ENCODE data around the gene PLA2G12A. TPM values are rescaled to one million over a fixed set of nuclear protein-coding genes. Genes with fewer than 3 reads are reported as not detected.
"Not testable (repeated sequence)": the region's sequence is repeated elsewhere in the genome, so short reads cannot be mapped to it uniquely, and the experiment has no call there.

Gene PLA2G12A
- total RNA-seq, 2 experiments from 2014 or later: 15.7 to 16.4 TPM

DNA sequence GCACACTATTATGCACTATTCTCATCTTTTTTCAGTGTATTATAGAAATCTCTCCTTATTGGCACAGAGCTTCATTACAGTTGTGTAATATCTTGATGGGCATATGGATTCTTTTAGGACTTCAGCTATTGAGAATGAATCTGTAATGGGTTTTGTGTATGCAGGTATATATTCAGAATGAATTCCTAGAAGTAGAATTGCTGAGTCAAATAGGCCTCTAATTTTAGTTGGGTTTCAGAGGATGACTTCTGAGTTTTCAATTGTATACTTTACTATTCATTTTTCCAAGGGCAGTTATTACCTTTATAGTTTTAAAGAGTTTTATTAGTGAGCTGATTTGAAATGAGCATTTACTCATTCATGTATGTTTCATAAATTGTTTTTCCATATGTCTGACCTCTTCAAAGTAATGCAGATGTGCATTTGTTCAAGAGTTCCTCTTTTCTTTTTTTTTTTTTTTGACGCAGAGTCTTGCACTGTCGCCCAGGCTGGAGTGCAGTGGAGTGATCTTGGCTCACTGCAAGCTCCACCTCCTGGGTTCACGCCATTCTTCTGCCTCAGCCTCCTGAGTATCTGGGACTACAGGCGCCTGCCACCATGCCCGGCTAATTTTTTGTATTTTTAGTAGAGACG, 46.1 kb downstream of the PLA2G12A start:
- H3K27me3 Mint-ChIP-seq: no peaks in the 10 kb centered on the region
- no peak overlapping the region for H3K4me3 Mint-ChIP-seq
- no peak overlapping the region for H3K27ac Mint-ChIP-seq
- H3K9me3 Mint-ChIP-seq: no peaks in the 10 kb centered on the region
- POLR2A ChIA-PET: no interaction called here
- H3K36me3 Mint-ChIP-seq: peaks cover 56% of the 10 kb centered on the region
- peaks cover 18% of the 10 kb centered on the region for H3K4me1 Mint-ChIP-seq
- no peak for DNase-seq
- no peak for ATAC-seq (ENCODE audit: low read depth)

GRCh38 chr4:109682875-109683274, 47.0 kb downstream of the PLA2G12A start:
- Mint-ChIP-seq H3K9me3 (no peaks in the 10 kb centered on the region), H3K27ac (no peak overlapping the region), H3K4me1 (peaks cover 18% of the 10 kb centered on the region), H3K36me3 (peaks cover 57% of the 10 kb centered on the region), H3K27me3 (no peaks in the 10 kb centered on the region), H3K4me3 (no peak overlapping the region)
- POLR2A ChIA-PET: interaction anchor here (0.6 kb wide), 1 partner anchor 123 kb away, joined by 4 read pairs; the partner anchor contains the start of gene MCUB
- no peak for ATAC-seq (ENCODE audit: low read depth)
- DNase-seq: no peak

GRCh38 chr4:109678925-109679324, 50.9 kb downstream of the PLA2G12A start:
- H3K27me3 Mint-ChIP-seq; H3K9me3 Mint-ChIP-seq; ATAC-seq (ENCODE audit: low read depth); DNase-seq; H3K4me3 Mint-ChIP-seq; POLR2A ChIA-PET; H3K27ac Mint-ChIP-seq: not testable (repeated sequence)
- H3K36me3 Mint-ChIP-seq: peaks cover 57% of the 10 kb centered on the region
- H3K4me1 Mint-ChIP-seq: peaks cover 16% of the 10 kb centered on the region

DNA sequence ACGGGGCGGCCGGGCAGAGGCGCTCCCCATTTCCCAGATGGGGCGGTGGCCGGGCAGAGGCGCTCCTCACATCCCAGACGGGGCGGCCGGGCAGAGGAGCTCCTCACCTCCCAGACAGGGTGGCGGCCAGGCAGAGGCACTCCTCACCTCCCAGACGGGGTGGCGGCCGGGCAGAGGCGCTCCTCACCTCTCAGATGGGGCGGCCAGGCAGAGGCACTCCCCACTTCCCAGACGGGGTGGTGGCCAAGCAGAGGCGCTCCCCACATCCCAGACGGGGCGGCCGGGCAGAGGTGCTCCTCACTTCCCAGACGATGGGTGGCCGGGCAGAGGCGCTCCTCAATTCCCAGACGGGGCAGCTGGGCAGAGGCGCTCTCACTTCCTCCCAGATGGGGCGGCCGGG, 51.4 kb downstream of the PLA2G12A start:
- H3K27ac Mint-ChIP-seq; H3K9me3 Mint-ChIP-seq; ATAC-seq (ENCODE audit: low read depth); H3K4me3 Mint-ChIP-seq; POLR2A ChIA-PET; DNase-seq; H3K27me3 Mint-ChIP-seq: not testable (repeated sequence)
- Mint-ChIP-seq H3K4me1 (peaks cover 14% of the 10 kb centered on the region), H3K36me3 (peaks cover 59% of the 10 kb centered on the region)

DNA sequence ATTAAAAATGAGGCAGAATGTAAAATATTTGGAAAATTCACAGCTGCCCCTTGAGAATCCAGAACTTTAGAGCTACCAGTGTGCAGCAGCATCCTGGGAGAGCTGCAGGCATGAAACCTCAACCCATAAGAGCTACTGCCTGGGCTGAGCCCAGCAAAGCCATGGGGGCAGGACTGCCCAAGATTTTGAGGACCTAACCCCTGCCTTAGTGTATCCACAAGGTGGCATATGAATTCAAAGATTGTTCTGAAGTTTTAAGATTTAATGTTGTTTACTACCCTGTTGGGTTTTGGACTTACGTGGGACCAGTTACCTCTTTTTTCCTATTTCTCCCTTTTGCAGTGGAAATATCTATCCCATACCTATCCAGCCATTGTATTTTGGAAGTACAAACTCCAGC, 53.0 kb downstream of the PLA2G12A start:
- POLR2A ChIA-PET: no interaction called here
- H3K4me1 Mint-ChIP-seq: peaks cover under 1% of the 10 kb centered on the region
- no peak for DNase-seq

GRCh38 chr4:109675843-109676242, 54.0 kb downstream of the PLA2G12A start:
- POLR2A ChIA-PET: no interaction called here
- no peak overlapping the region for H3K4me3 Mint-ChIP-seq
- ATAC-seq (ENCODE audit: low read depth) (no peak), DNase-seq (no peak)
- H3K4me1 Mint-ChIP-seq: no peaks in the 10 kb centered on the region
- no peak overlapping the region for H3K27ac Mint-ChIP-seq
- H3K36me3 Mint-ChIP-seq: peaks cover 65% of the 10 kb centered on the region
- H3K27me3 Mint-ChIP-seq: no peaks in the 10 kb centered on the region
- peaks cover 15% of the 10 kb centered on the region for H3K9me3 Mint-ChIP-seq

More for the DNA sequence above, 53.0 kb downstream of the PLA2G12A start:
- peaks cover 5% of the 10 kb centered on the region for H3K9me3 Mint-ChIP-seq
- no peaks in the 10 kb centered on the region for H3K27me3 Mint-ChIP-seq
- ATAC-seq (ENCODE audit: low read depth): no peak
- no peak overlapping the region for H3K4me3 Mint-ChIP-seq
- peaks cover 63% of the 10 kb centered on the region for H3K36me3 Mint-ChIP-seq
- H3K27ac Mint-ChIP-seq: no peak overlapping the region

- no peaks in the 10 kb centered on the region for H3K27me3 Mint-ChIP-seq
- POLR2A ChIA-PET: no interaction called here
- H3K36me3 Mint-ChIP-seq: peaks cover 65% of the 10 kb centered on the region
- DNase-seq (no peak), ATAC-seq (ENCODE audit: low read depth) (no peak)
- no peak overlapping the region for H3K27ac Mint-ChIP-seq
- peaks cover 16% of the 10 kb centered on the region for H3K9me3 Mint-ChIP-seq
- no peak overlapping the region for H3K4me3 Mint-ChIP-seq
- no peaks in the 10 kb centered on the region for H3K4me1 Mint-ChIP-seq
Observed at GRCh38 chr4:109675181-109675580, 54.7 kb downstream of the PLA2G12A start.

GRCh38 chr4:109673303-109673702, 56.6 kb downstream of the PLA2G12A start:
- Mint-ChIP-seq H3K4me3 (no peak overlapping the region), H3K27ac (no peak overlapping the region), H3K36me3 (peaks cover 69% of the 10 kb centered on the region), H3K27me3 (no peaks in the 10 kb centered on the region), H3K4me1 (peaks cover 4% of the 10 kb centered on the region), H3K9me3 (peaks cover 16% of the 10 kb centered on the region)
- DNase-seq: no peak
- POLR2A ChIA-PET: interaction anchor here (0.6 kb wide), 1 partner anchor 9 kb away, joined by 3 read pairs; no protein-coding TSS in a partner anchor
- no peak for ATAC-seq (ENCODE audit: low read depth)

- Mint-ChIP-seq H3K4me3 (no peak overlapping the region), H3K4me1 (peaks cover 6% of the 10 kb centered on the region), H3K27ac (no peak overlapping the region), H3K36me3 (peaks cover 70% of the 10 kb centered on the region), H3K9me3 (peaks cover 15% of the 10 kb centered on the region), H3K27me3 (no peaks in the 10 kb centered on the region)
- no peak for DNase-seq
- POLR2A ChIA-PET: no interaction called here
- no peak for ATAC-seq (ENCODE audit: low read depth)
Observed at GRCh38 chr4:109672169-109672930, 57.5 kb downstream of the PLA2G12A start.

- Mint-ChIP-seq H3K27me3 (no peaks in the 10 kb centered on the region), H3K27ac (no peak overlapping the region), H3K4me1 (peaks cover 14% of the 10 kb centered on the region), H3K9me3 (peaks cover 11% of the 10 kb centered on the region), H3K36me3 (peaks cover 71% of the 10 kb centered on the region), H3K4me3 (no peak overlapping the region)
- ATAC-seq (ENCODE audit: low read depth): no peak
- DNase-seq: no peak
- POLR2A ChIA-PET: no interaction called here
Observed at GRCh38 chr4:109671350-109671749, 58.5 kb downstream of the PLA2G12A start.

GRCh38 chr4:109665783-109666485, 63.9 kb downstream of the PLA2G12A start:
- no peak overlapping the region for H3K4me3 Mint-ChIP-seq
- no peak for ATAC-seq (ENCODE audit: low read depth)

GRCh38 chr4:109662771-109663170, 67.1 kb downstream of the PLA2G12A start:
- H3K36me3 Mint-ChIP-seq: peaks cover 28% of the 10 kb centered on the region
- no peaks in the 10 kb centered on the region for H3K27me3 Mint-ChIP-seq
- H3K4me1 Mint-ChIP-seq: peaks cover 15% of the 10 kb centered on the region
- no peak overlapping the region for H3K4me3 Mint-ChIP-seq
- DNase-seq: no peak
- POLR2A ChIA-PET: interaction anchor here (1.1 kb wide), 1 partner anchor 13 kb away, joined by 4 read pairs; no protein-coding TSS in a partner anchor
- ATAC-seq (ENCODE audit: low read depth): no peak
- H3K27ac Mint-ChIP-seq: no peak overlapping the region
- H3K9me3 Mint-ChIP-seq: no peaks in the 10 kb centered on the region

More at GRCh38 chr4:109665783-109666485, 63.9 kb downstream of the PLA2G12A start:
- no peak for DNase-seq
- Mint-ChIP-seq H3K36me3 (peaks cover 50% of the 10 kb centered on the region), H3K4me1 (peaks cover 18% of the 10 kb centered on the region), H3K27ac (no peak overlapping the region), H3K27me3 (no peaks in the 10 kb centered on the region), H3K9me3 (peaks cover 2% of the 10 kb centered on the region)
- POLR2A ChIA-PET: no interaction called here

DNA sequence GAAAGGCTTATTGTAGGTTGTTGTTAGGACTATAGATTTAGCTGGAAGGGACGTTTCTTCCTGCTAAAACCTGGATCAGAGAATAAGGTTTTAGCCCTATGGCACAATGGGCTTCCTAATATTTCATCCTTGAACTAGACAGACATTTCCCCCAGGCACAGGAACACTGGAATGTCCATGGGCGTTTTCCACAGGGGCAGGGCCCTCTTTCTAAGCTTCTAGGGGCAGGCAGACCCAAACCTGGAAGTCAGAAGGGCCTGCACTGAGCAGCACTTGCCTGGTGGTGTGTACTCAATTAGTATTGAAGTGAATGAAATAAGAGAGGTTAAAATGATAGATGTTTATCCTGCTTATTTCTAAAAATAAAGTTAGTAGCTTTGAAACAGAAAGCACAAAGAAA, 67.8 kb downstream of the PLA2G12A start:
- Mint-ChIP-seq H3K27ac (no peak overlapping the region), H3K4me3 (no peak overlapping the region), H3K36me3 (peaks cover 26% of the 10 kb centered on the region), H3K9me3 (no peaks in the 10 kb centered on the region), H3K4me1 (peaks cover 13% of the 10 kb centered on the region), H3K27me3 (no peaks in the 10 kb centered on the region)
- POLR2A ChIA-PET: no interaction called here
- ATAC-seq (ENCODE audit: low read depth) (no peak), DNase-seq (no peak)

All from activated naive CD8-positive, alpha-beta T cell treated with anti-CD3 and anti-CD28 coated beads, Interleukin-2, amount 10 ng/mL, durations not matched to agents 7 days and 5 days (primary cell).